ENCODE data around the gene MRLN. TPM values are rescaled to one million over a fixed set of nuclear protein-coding genes. Genes with fewer than 3 reads are reported as not detected.
"Not testable (repeated sequence)": the region's sequence is repeated elsewhere in the genome, so short reads cannot be mapped to it uniquely, and the experiment has no call there.

MRLN gene
- total RNA-seq, 4 donors from 2014 or later = not detected

DNA sequence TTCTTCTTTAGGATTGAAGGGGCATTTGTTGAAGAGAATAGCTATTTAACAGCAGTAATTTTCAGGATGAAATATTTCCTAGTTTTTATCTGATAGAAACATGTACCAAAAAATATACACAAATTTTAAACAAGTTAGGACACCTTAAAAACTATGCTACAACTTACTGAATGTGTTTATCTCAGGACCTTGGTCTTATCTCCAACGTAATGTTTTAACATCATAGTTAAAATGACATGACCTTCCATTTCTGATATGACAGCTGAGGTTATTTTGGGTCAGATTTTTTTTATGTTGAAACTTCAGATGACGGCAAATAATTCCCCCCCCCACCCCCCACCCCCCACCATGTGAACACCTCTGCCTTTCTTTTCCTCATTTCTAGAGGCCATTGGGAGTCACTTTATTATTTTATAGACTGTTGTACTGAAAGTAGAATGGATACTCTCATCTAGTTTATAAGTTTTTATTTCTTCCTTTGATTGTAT is 8.0 kb downstream of the MRLN start:
- no peaks in the 10 kb centered on the region for H3K36me3 ChIP-seq
- ATAC-seq = no peak
- TF ChIP-seq EP300 (IDR thresholded peaks at IDR 0.05) = no peak
- TF ChIP-seq, protein P1, sequence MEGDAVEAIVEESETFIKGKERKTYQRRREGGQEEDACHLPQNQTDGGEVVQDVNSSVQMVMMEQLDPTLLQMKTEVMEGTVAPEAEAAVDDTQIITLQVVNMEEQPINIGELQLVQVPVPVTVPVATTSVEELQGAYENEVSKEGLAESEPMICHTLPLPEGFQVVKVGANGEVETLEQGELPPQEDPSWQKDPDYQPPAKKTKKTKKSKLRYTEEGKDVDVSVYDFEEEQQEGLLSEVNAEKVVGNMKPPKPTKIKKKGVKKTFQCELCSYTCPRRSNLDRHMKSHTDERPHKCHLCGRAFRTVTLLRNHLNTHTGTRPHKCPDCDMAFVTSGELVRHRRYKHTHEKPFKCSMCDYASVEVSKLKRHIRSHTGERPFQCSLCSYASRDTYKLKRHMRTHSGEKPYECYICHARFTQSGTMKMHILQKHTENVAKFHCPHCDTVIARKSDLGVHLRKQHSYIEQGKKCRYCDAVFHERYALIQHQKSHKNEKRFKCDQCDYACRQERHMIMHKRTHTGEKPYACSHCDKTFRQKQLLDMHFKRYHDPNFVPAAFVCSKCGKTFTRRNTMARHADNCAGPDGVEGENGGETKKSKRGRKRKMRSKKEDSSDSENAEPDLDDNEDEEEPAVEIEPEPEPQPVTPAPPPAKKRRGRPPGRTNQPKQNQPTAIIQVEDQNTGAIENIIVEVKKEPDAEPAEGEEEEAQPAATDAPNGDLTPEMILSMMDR (IDR thresholded peaks at IDR 0.05) = no peak
- TF ChIP-seq POLR2AphosphoS5 (IDR thresholded peaks at IDR 0.05) = no peak
- no peak for TF ChIP-seq POLR2A (IDR thresholded peaks at IDR 0.05)
- no peak overlapping the region for H3K4me3 ChIP-seq
- WGBS, 2 donors (ENCODE audit: low coverage in 1 of 2) = 73 to 92% methylated on average over 2 of the region's 2 CpGs
- no peaks in the 10 kb centered on the region for H3K9me3 ChIP-seq
- no peaks in the 10 kb centered on the region for H3K4me1 ChIP-seq
- H3K27me3 ChIP-seq = no peaks in the 10 kb centered on the region
- no peak overlapping the region for H3K27ac ChIP-seq

- not testable (repeated sequence) for H3K27ac ChIP-seq, H3K4me1 ChIP-seq, H3K27me3 ChIP-seq, H3K4me3 ChIP-seq, H3K9me3 ChIP-seq, ATAC-seq, H3K36me3 ChIP-seq
- 62 to 76% methylated on average over 3 to 4 of the region's 6 CpGs for WGBS, 2 donors (ENCODE audit: low coverage in 1 of 2)
These were observed 8.5 kb downstream of the MRLN start for GRCh38 chr10:59744762-59745161.

DNA sequence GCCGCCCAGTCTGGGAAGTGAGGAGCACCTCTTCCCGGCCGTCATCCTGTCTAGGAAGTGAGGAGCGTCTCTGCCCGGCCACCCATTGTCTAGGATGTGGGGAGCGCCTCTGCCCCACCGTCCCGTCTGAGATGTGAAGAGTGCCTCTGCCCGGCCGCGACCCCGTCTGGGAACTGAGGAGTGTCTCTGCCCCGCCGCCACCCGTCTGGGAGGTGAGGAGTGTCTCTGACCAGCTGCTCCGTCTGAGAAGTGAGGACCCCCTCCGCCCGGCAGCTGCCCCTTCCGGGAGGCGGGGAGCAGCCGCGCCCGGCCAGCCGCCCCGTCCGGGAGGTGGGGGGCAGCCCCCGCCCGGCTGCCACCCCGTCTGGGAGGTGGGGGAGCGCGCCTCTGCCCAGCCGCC is 9.1 kb downstream of the MRLN start:
- not testable (repeated sequence) for H3K9me3 ChIP-seq, H3K4me1 ChIP-seq, H3K4me3 ChIP-seq, H3K27ac ChIP-seq, H3K36me3 ChIP-seq, H3K27me3 ChIP-seq, ATAC-seq
- WGBS, 2 donors (ENCODE audit: low coverage in 1 of 2) = no CpG with 5 or more reads among the region's 32 CpGs

DNA sequence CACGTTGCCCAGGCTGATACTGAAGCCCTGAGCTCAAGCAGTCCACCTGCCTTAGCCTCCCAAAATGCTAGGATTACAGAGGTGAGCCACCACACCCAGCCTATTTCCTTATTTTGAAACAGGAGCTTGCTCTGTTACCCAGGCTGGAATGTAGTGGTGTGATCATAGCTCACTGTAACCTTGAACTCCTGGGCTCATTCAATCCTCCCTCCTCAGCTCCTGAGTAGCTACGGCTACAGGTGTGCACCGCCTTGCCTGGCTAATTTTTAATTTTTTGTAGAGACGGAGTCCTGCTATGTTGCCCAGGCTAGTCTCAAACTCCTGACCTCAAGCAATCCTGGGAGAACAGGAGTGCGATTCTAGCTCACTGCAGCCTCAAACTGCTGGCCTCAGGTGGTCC is 11.7 kb downstream of the MRLN start:
- H3K4me1 ChIP-seq = no peaks in the 10 kb centered on the region

GRCh38 chr10:59741048-59741447 is 12.2 kb downstream of the MRLN start:
- Histone ChIP-seq H3K4me1 (no peaks in the 10 kb centered on the region), H3K36me3 (no peaks in the 10 kb centered on the region), H3K27ac (no peak overlapping the region), H3K27me3 (no peaks in the 10 kb centered on the region), H3K9me3 (no peaks in the 10 kb centered on the region), H3K4me3 (no peak overlapping the region)
- ATAC-seq = no peak
- TF ChIP-seq EP300 (IDR thresholded peaks at IDR 0.05) (no peak), POLR2A (IDR thresholded peaks at IDR 0.05) (no peak), POLR2AphosphoS5 (IDR thresholded peaks at IDR 0.05) (no peak)
- TF ChIP-seq, protein P1 (IDR thresholded peaks at IDR 0.05) = no peak

More for the DNA sequence above, 11.7 kb downstream of the MRLN start:
- Histone ChIP-seq H3K9me3 (no peaks in the 10 kb centered on the region), H3K27me3 (no peaks in the 10 kb centered on the region), H3K4me3 (no peak overlapping the region), H3K27ac (no peak overlapping the region), H3K36me3 (no peaks in the 10 kb centered on the region)
- no peak for ATAC-seq
- WGBS, 2 donors (ENCODE audit: low coverage in 1 of 2) = 94 to 100% methylated on average over 2 of the region's 5 CpGs
- no peak for TF ChIP-seq EP300 (IDR thresholded peaks at IDR 0.05)
- no peak for TF ChIP-seq POLR2AphosphoS5 (IDR thresholded peaks at IDR 0.05)
- TF ChIP-seq, protein P1 (IDR thresholded peaks at IDR 0.05) = no peak
- TF ChIP-seq POLR2A (IDR thresholded peaks at IDR 0.05) = no peak

DNA sequence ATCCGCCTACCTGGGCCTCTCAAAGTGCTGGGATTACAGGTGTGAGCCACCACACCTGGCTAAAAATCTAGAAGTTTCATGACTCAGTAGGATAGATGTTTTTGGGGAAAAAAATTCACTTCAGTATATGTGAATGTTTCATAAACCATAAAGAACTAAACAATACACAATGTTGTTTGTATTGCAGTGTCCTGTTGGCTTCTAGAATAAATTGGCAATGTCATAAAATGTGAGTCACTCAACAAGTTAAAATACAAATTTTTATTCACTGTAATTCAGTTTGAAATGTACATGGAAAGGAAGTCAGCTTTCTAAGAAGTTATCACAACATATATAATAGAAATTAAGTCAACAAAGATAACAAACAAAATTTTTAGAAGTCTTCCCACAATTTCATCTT is 16.5 kb downstream of the MRLN start:
- no peak overlapping the region for H3K4me3 ChIP-seq
- H3K9me3 ChIP-seq = no peaks in the 10 kb centered on the region
- no peak for TF ChIP-seq EP300 (IDR thresholded peaks at IDR 0.05)
- TF ChIP-seq POLR2AphosphoS5 (IDR thresholded peaks at IDR 0.05) = no peak
- no peak for TF ChIP-seq POLR2A (IDR thresholded peaks at IDR 0.05)
- TF ChIP-seq, protein P1 (IDR thresholded peaks at IDR 0.05) = no peak
- H3K4me1 ChIP-seq = no peaks in the 10 kb centered on the region
- ATAC-seq = no peak
- H3K36me3 ChIP-seq = no peaks in the 10 kb centered on the region
- no peak overlapping the region for H3K27ac ChIP-seq
- no peaks in the 10 kb centered on the region for H3K27me3 ChIP-seq
- 100% methylated on average over 1 of the region's 1 CpG; no CpG with 5 or more reads in 1 of the 2 donors for WGBS, 2 donors (ENCODE audit: low coverage in 1 of 2)

Measured in gastroesophageal sphincter (tissue), 4 donors.